ENCODE results near the gene UMAD1.

The UMAD1 gene

DNA sequence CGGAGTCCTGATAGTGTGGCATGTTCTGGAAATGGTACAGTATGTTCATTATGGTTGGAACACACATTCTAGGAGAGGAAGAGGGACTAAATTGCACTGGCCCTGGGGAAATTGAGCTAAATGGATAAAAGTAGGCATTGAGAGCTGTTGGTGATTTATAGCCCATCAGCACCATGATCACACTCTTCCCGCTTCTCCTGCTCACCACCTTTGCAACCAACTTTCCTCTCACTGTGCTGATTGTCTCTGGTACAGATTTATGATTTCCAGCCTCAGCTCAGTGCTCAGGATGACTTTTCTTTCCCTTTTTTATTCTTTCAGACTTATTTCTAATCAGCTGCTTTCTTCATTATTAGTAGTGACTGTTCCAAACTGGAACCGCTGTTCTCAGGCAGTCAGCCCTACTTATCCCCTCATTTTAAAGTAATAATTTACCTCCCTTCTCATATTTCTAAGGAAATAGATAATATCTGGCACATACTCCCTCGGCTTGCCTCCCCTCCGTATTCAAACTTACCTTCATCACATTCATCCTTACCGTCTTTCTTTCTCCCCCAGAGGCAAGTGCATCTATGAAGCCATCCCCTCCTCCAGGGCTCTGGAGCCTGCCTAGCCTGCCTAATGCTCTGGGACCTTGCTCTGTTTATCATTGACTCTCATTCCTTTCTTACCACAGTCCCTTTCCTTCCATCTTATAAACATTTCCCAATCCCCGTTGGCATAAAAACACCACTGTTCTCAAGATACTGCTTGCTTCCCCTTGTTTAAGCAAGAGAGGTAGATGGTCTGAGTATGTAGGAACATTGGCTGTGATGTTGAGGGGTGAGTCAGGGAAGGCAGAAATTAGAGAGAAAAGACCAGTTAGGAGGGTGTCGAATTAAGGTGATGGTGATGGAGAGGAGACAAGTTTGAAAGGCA is 129.4 kb downstream of the UMAD1 start:
- TF ChIP-seq, protein P1, sequence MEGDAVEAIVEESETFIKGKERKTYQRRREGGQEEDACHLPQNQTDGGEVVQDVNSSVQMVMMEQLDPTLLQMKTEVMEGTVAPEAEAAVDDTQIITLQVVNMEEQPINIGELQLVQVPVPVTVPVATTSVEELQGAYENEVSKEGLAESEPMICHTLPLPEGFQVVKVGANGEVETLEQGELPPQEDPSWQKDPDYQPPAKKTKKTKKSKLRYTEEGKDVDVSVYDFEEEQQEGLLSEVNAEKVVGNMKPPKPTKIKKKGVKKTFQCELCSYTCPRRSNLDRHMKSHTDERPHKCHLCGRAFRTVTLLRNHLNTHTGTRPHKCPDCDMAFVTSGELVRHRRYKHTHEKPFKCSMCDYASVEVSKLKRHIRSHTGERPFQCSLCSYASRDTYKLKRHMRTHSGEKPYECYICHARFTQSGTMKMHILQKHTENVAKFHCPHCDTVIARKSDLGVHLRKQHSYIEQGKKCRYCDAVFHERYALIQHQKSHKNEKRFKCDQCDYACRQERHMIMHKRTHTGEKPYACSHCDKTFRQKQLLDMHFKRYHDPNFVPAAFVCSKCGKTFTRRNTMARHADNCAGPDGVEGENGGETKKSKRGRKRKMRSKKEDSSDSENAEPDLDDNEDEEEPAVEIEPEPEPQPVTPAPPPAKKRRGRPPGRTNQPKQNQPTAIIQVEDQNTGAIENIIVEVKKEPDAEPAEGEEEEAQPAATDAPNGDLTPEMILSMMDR (IDR thresholded peaks at IDR 0.05), result no peak

DNA sequence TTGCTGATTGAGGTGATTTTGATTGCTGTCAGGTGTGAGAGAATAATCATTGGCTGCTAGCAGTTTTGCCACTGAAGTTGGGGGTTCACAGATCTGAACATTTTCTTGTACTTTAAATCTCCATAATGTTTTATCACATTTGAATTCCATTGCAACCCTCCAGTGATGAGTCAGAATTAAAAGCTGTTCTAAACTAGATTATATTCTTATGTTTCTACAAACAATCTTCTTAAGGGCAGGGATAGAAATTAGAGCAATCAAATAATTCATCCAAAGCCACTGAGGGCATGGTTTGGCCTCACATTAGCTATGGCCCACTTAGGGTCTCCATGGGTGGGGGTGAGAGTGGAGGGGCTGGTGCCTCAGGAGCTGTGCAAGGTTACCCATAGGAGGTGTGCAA is 130.9 kb downstream of the UMAD1 start:
- TF ChIP-seq, protein P1 (IDR thresholded peaks at IDR 0.05), result no peak

DNA sequence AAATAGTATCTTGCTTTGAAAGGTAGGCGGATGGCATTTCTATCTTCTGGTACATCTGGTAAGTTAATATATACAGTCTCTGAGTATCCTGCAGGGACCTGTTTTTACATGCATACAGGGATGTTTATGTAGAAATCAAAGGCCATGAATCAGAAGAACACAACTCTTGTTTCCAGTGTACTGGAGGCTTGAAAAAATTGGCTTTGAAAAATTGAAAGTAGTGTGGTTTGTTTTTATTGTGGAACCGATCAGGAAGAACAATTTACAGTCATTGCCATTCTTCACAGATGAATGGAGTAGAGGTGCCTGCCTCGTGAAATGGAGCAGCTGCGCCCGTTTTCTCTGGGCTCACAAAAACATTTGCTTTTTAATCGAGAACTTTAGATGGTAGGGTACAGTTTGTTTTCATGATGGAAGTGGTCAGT is 131.9 kb downstream of the UMAD1 start:
- TF ChIP-seq, protein P1 (IDR thresholded peaks at IDR 0.05), result no peak

DNA sequence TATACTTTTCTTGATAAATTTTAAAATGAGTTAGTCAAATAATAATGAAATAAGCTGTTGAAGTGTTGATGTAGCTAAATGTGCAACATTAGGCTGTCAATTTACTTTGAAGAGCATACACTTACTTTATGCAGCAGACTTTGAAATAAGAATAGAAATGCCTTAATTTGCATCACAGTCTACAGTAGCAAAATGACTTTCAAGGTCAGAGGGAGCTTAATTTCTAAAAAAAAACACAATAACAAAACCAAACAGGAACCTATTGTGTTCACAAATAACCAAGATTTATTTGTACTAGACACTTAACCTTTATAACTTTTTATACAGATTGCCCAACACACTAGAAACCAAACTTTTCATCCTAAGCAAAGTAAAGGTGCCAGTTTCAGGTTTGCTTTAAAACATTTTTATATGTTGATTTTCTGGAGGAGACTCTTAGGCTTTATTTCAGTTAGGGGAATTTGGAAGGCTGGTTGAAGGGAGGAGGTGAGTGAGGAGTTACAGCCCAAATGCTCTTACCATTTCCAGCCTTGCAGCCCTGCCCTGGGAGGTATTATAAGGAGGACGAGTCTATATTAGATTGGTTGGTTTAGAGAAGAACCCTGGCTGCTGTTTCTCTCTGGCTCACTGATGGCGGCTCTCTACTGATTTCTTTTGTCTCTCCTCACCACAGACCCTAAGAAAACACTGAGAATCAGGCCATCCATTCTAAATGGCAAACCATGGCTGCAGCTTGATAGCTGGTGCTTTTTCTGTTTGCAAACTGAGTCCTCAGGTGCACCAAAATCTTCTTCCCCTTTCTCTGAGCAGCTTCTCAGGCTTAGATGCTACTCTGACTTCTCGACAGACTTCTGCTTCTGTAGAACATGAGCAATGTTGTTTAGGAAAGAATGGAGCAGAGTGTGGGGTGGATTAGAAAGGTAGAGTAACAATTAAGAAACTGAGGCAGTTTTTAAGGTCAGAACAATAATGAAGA is 133.1 kb downstream of the UMAD1 start:
- TF ChIP-seq, protein P1 (IDR thresholded peaks at IDR 0.05), result no peak

DNA sequence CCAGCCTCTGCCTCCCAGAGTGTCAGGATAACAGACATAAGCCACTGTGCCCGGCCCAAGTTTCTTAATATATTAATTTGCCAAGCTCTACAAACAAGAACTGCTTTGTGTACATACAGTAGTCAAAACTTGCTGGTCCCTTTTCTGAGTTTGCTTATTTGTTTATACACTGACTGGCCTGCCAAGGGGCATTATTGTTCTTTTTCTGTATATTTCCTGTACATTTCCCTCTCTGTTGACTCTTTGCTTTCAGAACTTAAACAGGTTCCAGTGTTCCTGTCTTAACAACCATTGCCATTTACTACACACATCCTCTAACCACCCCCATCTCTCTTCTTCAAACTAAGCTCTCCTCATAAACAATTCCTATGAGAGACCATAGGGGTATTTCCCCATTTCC is 139.3 kb downstream of the UMAD1 start:
- TF ChIP-seq, protein P1 (IDR thresholded peaks at IDR 0.05), result no peak

DNA sequence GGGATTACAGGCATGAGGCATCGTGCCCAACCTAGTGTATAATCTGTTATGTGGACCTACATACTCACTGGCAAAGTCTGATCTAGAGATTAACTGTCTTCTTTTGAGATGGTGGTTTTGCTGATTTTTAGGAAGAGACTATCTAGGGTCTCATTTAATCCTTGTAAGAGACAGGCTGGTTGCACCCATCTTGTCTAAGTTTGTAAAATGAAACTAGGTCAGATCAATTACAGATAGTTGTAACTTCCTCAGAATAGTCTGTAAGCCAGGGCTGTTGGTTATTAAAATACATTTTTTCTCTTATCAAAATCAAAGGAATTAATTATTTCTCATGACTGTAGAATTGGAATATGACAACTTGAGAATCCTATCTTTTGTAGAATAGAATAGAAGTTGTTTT is 142.4 kb downstream of the UMAD1 start:
- TF ChIP-seq, protein P1 (IDR thresholded peaks at IDR 0.05), result no peak

DNA sequence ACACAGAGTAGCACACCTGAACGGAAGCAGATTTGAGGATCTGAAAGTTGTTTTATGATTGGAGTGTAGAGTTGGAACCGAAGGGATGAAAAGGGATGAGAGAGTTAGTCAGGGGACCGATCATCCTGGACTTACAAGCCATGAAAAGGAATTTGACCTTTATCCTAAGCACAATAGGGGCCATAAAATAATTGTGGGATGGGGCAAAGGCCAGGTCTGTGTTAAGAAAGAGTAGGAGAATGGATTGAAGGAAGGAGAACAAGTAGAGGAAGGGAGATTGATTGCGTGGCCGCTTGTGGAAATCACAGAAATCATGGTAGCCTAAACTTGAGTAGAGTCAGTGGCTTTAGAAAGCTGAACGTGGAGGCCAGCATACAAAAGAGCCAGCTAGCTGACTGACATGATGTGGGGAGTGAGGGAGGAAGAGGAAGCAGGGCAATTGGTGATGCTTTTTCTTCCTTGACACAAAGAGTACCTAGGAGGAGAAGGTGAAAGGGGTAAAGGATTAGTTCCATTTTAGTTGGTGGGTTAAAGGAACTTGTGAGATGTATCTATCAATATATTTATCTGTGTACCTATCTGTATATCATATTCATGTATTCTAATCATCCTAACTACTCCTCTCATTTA is 144.9 kb downstream of the UMAD1 start:
- TF ChIP-seq, protein P1 (IDR thresholded peaks at IDR 0.05), result no peak
